SKM-1 (cell line): Measurements from ENCODE around the gene BLZF1.
"Not testable (repeated sequence)": the region's sequence is repeated elsewhere in the genome, so short reads cannot be mapped to it uniquely, and the experiment has no call there.

ENCODE experiments used
- DNase-seq: peaks from one replicate; lab custom pipeline; 2025; ENCODE audit not compliant: unreplicated experiment; lab: John Stamatoyannopoulos, UW

The BLZF1 gene

GRCh38 chr1:169348383-169349036 is 19.5 kb upstream of the BLZF1 start:
- DNase-seq = peak; percentile 69

GRCh38 chr1:169360415-169360814 is 7.6 kb upstream of the BLZF1 start:
- no peak for DNase-seq

GRCh38 chr1:169361281-169361680 is 6.7 kb upstream of the BLZF1 start:
- no peak for DNase-seq

GRCh38 chr1:169363046-169363730 is 4.8 kb upstream of the BLZF1 start:
- DNase-seq = no peak

- DNase-seq = no peak
Measured at GRCh38 chr1:169364948-169365347, 3.0 kb upstream of the BLZF1 start.

GRCh38 chr1:169367096-169367685 is 804 bp upstream of the BLZF1 start:
- no peak for DNase-seq

- DNase-seq = no peak
Measured at GRCh38 chr1:169368406-169368769, 393 bp downstream of the BLZF1 start.

- DNase-seq = no peak
Measured at GRCh38 chr1:169371404-169371803, 3.4 kb downstream of the BLZF1 start.

- DNase-seq = no peak
Measured at GRCh38 chr1:169381162-169381561, 13.2 kb downstream of the BLZF1 start.

GRCh38 chr1:169383449-169383848 is 15.5 kb downstream of the BLZF1 start:
- DNase-seq = no peak

GRCh38 chr1:169387399-169387798 is 19.4 kb downstream of the BLZF1 start:
- no peak for DNase-seq

- no peak for DNase-seq
Measured at GRCh38 chr1:169390303-169390702, 22.3 kb downstream of the BLZF1 start.

- DNase-seq = no peak
Measured at GRCh38 chr1:169392406-169392805, 24.4 kb downstream of the BLZF1 start.

GRCh38 chr1:169395955-169396354 is 28.0 kb downstream of the BLZF1 start:
- no peak for DNase-seq

- not testable (repeated sequence) for DNase-seq
Measured at GRCh38 chr1:169402578-169402977, 34.6 kb downstream of the BLZF1 start.

GRCh38 chr1:169408340-169408739 is 40.3 kb downstream of the BLZF1 start:
- DNase-seq = not testable (repeated sequence)

GRCh38 chr1:169414952-169415351 is 47.0 kb downstream of the BLZF1 start:
- no peak for DNase-seq

GRCh38 chr1:169421309-169421708 is 53.3 kb downstream of the BLZF1 start:
- DNase-seq = no peak

- DNase-seq = no peak
Measured at GRCh38 chr1:169426174-169426705, 58.2 kb downstream of the BLZF1 start.

- no peak for DNase-seq
Measured at GRCh38 chr1:169427081-169427641, 59.2 kb downstream of the BLZF1 start, which contains the start of gene CCDC181. CCDC181 (minus strand) TSS chr1:169427474; CDS start chr1:169424927, 2,547 bp downstream.
